HFF-Myc (cell line): ENCODE data around the gene SLC26A9.
A peak's percentile ranks its signal among the peaks of the same experiment; 100 is the strongest.

ENCODE experiments used
- DNase-seq: peaks from one replicate; pipeline ENCODE4 v3.0.0-alpha.2; 2011; ENCODE audit warnings: low read depth; ENCODE audit errors: extremely low read depth
- H3K4me3 ChIP-seq: replicated peaks from 2 replicates; pipeline ENCODE4 v1.5.1; 2011; ENCODE audit warnings: low read depth, mild to moderate bottlenecking, control low read depth, low read length
- TF ChIP-seq, protein P1 (sequence below): IDR thresholded peaks from 2 replicates; pipeline ENCODE4 v1.5.1; 2012; ENCODE audit warnings: mild to moderate bottlenecking, low read depth, low read length, control low read depth; ENCODE audit errors: missing control alignments

Gene SLC26A9

DNA sequence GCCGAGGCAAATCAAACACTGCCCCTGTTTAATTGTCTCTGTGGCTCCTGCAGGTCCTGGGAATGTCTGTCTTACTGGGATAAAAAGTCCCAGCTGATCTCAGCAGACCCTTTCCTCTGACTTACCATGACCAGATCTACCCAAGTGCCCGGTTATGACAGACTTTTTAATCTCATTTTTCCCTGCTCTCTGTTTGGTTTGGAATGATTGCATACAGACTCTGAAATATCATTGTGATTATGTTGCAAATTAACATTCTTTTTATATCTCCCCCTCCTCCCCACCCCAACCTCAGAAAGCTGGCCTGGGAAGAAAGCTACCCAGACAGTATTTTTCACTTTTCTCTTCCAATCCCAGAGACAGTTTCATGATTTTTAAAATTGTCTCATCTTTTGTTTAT lies 43.6 kb upstream of the SLC26A9 start:
- no peak overlapping the region for H3K4me3 ChIP-seq
- TF ChIP-seq, protein P1, sequence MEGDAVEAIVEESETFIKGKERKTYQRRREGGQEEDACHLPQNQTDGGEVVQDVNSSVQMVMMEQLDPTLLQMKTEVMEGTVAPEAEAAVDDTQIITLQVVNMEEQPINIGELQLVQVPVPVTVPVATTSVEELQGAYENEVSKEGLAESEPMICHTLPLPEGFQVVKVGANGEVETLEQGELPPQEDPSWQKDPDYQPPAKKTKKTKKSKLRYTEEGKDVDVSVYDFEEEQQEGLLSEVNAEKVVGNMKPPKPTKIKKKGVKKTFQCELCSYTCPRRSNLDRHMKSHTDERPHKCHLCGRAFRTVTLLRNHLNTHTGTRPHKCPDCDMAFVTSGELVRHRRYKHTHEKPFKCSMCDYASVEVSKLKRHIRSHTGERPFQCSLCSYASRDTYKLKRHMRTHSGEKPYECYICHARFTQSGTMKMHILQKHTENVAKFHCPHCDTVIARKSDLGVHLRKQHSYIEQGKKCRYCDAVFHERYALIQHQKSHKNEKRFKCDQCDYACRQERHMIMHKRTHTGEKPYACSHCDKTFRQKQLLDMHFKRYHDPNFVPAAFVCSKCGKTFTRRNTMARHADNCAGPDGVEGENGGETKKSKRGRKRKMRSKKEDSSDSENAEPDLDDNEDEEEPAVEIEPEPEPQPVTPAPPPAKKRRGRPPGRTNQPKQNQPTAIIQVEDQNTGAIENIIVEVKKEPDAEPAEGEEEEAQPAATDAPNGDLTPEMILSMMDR, result no peak
- no peak for DNase-seq

GRCh38 chr1:205986292-205986691 lies 43.0 kb upstream of the SLC26A9 start:
- TF ChIP-seq, protein P1, result no peak
- DNase-seq, result no peak
- no peak overlapping the region for H3K4me3 ChIP-seq

DNA sequence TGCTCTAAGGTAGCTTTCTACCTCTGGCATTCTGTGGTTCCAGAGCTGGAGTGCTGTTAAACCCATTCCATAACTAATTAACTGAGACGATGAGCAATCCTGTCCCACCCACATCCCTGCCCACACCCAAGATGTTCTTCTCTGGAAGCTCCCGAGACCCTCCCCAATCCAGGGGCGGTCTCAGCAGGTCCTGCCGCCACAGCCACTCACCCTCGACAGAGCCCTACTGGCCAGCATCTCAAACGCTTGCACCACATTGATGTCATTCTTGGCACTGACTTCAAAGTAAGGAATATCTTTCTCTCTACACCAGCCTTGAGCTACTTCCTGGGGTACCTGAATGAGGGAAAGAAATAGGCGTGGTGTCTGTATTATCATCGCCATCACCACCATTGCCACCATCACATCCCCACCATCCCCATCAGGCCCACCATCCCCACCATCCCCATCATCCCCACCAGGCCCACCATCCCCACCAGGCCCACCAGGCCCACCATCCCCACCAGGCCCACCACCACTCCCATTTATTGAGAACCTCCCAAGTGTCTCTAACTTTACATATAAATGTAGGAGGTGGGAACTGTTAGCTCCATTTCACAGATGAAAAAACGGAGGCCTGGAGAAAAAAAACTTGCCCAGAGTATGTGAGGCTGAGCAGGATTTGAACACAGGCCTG lies 42.2 kb upstream of the SLC26A9 start:
- DNase-seq, result no peak
- TF ChIP-seq, protein P1, result no peak
- no peak overlapping the region for H3K4me3 ChIP-seq

- H3K4me3 ChIP-seq, result no peak overlapping the region
- DNase-seq, result no peak
- TF ChIP-seq, protein P1, result peak; percentile 93
Observed at GRCh38 chr1:205983925-205984725, 40.9 kb upstream of the SLC26A9 start.

- no peak for DNase-seq
- H3K4me3 ChIP-seq, result no peak overlapping the region
- TF ChIP-seq, protein P1, result no peak
Observed at GRCh38 chr1:205981257-205981656, 38.0 kb upstream of the SLC26A9 start.

- no peak for DNase-seq
- TF ChIP-seq, protein P1, result no peak
- no peak overlapping the region for H3K4me3 ChIP-seq
Observed at GRCh38 chr1:205980237-205980870, 37.1 kb upstream of the SLC26A9 start.
